PC-9 (cell line): Measurements from ENCODE around the gene CTNNAL1. TPM values are rescaled to one million over a fixed set of nuclear protein-coding genes. Genes with fewer than 3 reads are reported as not detected.

Experiments
- BruUV-seq: library from RNA; stranded (reverse); fragments of 400-500 nt; replicated peaks from 2 replicates; lab custom pipeline; 2021; lab: Mats Ljungman, UMichigan
- CTCF ChIA-PET: fragments of 300-600 bp; sonication (Branson Sonifier 250); formaldehyde crosslinking; loops from one replicate; lab custom pipeline; 2022; ENCODE audit warnings: antibody characterized with exemption; lab: Charles Lee
- POLR2A ChIA-PET: fragments of 300-600 bp; sonication (Branson Sonifier 250); formaldehyde crosslinking; loops from one replicate; lab custom pipeline; 2022; ENCODE audit warnings: antibody characterized with exemption; ENCODE audit not compliant: unreplicated experiment; lab: Charles Lee
- DNase-seq, 2 experiments: peaks; one replicate each; pipeline versions ENCODE4 v3.0.0 to v3.0.0-alpha.2; 2015 to 2022; ENCODE audit warnings: mixed read lengths in 1 of 2
- H2AFZ ChIP-seq: fragments of 200-600 bp; sonication (generic); 2 replicates; pipeline ENCODE4 v1.8.1; 2017; ENCODE audit warnings: antibody characterized with exemption
- H3F3A ChIP-seq: fragments of 200-600 bp; sonication (generic); 2 replicates; pipeline ENCODE4 v1.8.1; 2017; ENCODE audit warnings: antibody characterized with exemption, mild to moderate bottlenecking, low read depth; ENCODE audit not compliant: insufficient read depth
- H3K27ac ChIP-seq: fragments of 200-600 bp; sonication (generic); 2 replicates; pipeline ENCODE4 v1.6.1; 2016; ENCODE audit warnings: mixed run types
- H3K27me3 ChIP-seq: fragments of 200-600 bp; sonication (generic); 2 replicates; pipeline ENCODE4 v1.6.1; 2016; ENCODE audit warnings: low read depth, mixed run types; ENCODE audit not compliant: insufficient read depth
- H3K36me3 ChIP-seq: fragments of 200-600 bp; sonication (generic); 2 replicates; pipeline ENCODE4 v1.6.1; 2016; ENCODE audit warnings: low read depth, mixed run types
- H3K4me1 ChIP-seq: fragments of 200-600 bp; sonication (generic); replicated peaks from 2 replicates; pipeline ENCODE4 v1.6.1; 2016; ENCODE audit warnings: mixed run types; ENCODE audit not compliant: insufficient read depth
- H3K4me2 ChIP-seq: fragments of 200-600 bp; sonication (generic); 2 replicates; pipeline ENCODE4 v1.6.1; 2017; ENCODE audit warnings: mixed run types
- H3K4me3 ChIP-seq: fragments of 200-600 bp; sonication (generic); 2 replicates; pipeline ENCODE4 v1.6.1; 2016; ENCODE audit warnings: mixed run types
- H3K79me2 ChIP-seq: fragments of 200-600 bp; sonication (generic); 2 replicates; pipeline ENCODE4 v1.6.1; 2017; ENCODE audit warnings: low read depth, mixed run types
- H3K9me2 ChIP-seq: fragments of 200-600 bp; sonication (generic); 2 replicates; pipeline ENCODE4 v1.8.1; 2017; ENCODE audit warnings: mild to moderate bottlenecking; ENCODE audit not compliant: insufficient read depth
- H3K9me3 ChIP-seq: fragments of 200-600 bp; sonication (generic); 2 replicates; pipeline ENCODE4 v1.8.1; 2016; ENCODE audit warnings: low read depth; ENCODE audit not compliant: insufficient read depth
- H4K20me1 ChIP-seq: fragments of 200-600 bp; sonication (generic); 2 replicates; pipeline ENCODE4 v1.8.1; 2017; ENCODE audit not compliant: insufficient read depth
- CTCF ChIP-seq: fragments of 200-600 bp; sonication (generic); conservative IDR thresholded peaks from 2 replicates; pipeline ENCODE4 v1.6.1; 2017; ENCODE audit warnings: mixed run types, antibody characterized with exemption, mild to moderate bottlenecking, moderate library complexity
- EZH2 ChIP-seq: fragments of 200-600 bp; sonication (generic); IDR thresholded peaks from 2 replicates; pipeline ENCODE4 v1.8.0; 2017; ENCODE audit warnings: antibody characterized with exemption, low read depth
- intact Hi-C: fragments of 100-400 bp; cut with micrococcal nuclease; formaldehyde crosslinking; loops from one replicate; pipeline ENCODE4 v1.10.0; 2022; ENCODE audit not compliant: unreplicated experiment
- total RNA-seq: library from RNA; stranded (reverse); gene quantifications from 2 replicates; pipeline ENCODE4 v1.2.3, GENCODE V29; 2021

The CTNNAL1 gene
- total RNA-seq, 1 experiment from 2014 or later: 71.3 TPM

GRCh38 chr9:109043578-109043977 lies 30.3 kb upstream of the CTNNAL1 start:
- POLR2A ChIA-PET: no interaction called here
- H3K27ac ChIP-seq: no peak overlapping the region
- H3F3A ChIP-seq: peaks cover 27% of the 10 kb centered on the region; the same call in 1 of the 2 replicates
- no peaks in the 10 kb centered on the region for H3K27me3 ChIP-seq
- intact Hi-C loops: no loop called here
- no peak overlapping the region for H2AFZ ChIP-seq
- peaks cover 24% of the 10 kb centered on the region for H3K4me1 ChIP-seq
- H3K9me3 ChIP-seq: no peaks in the 10 kb centered on the region
- BruUV-seq: no TSS peak
- peaks cover 66% of the 10 kb centered on the region for H3K36me3 ChIP-seq
- no peaks in the 10 kb centered on the region for H4K20me1 ChIP-seq
- peaks cover 5% of the 10 kb centered on the region; the same call in 1 of the 2 replicates for H3K79me2 ChIP-seq
- CTCF ChIA-PET: interaction anchor here (0.5 to 0.7 kb wide), 3 partner anchors 12 to 92 kb away, joined by 3 to 11 read pairs (median 4); no protein-coding TSS in a partner anchor
- DNase-seq: no peak
- H3K4me2 ChIP-seq: no peak overlapping the region
- H3K4me3 ChIP-seq: no peak overlapping the region
- H3K9me2 ChIP-seq: no peaks in the 10 kb centered on the region
- TF ChIP-seq CTCF: no peak
- TF ChIP-seq EZH2: no peak

GRCh38 chr9:109040571-109040970 lies 27.3 kb upstream of the CTNNAL1 start:
- H2AFZ ChIP-seq: no peak overlapping the region
- no peak for DNase-seq
- no peaks in the 10 kb centered on the region for H4K20me1 ChIP-seq
- intact Hi-C loops: no loop called here
- ChIA-PET CTCF (no interaction called here), POLR2A (no interaction called here)
- H3F3A ChIP-seq: peaks cover 55% of the 10 kb centered on the region
- TF ChIP-seq EZH2 (no peak), CTCF (no peak)
- H3K4me3 ChIP-seq: no peak overlapping the region
- no TSS peak for BruUV-seq
- H3K27me3 ChIP-seq: no peaks in the 10 kb centered on the region
- peaks cover 50% of the 10 kb centered on the region for H3K36me3 ChIP-seq
- H3K79me2 ChIP-seq: peaks cover 18% of the 10 kb centered on the region; the same call in 1 of the 2 replicates
- no peaks in the 10 kb centered on the region for H3K9me2 ChIP-seq
- H3K27ac ChIP-seq: no peak overlapping the region
- peaks cover 52% of the 10 kb centered on the region for H3K4me1 ChIP-seq
- no peak overlapping the region for H3K4me2 ChIP-seq
- H3K9me3 ChIP-seq: no peaks in the 10 kb centered on the region

- H3K4me3 ChIP-seq: no peak overlapping the region
- intact Hi-C loops: loop anchor here (10.0 kb wide), 1 partner anchor 285 kb away; the partner anchor contains the start of gene EPB41L4B
- H3K79me2 ChIP-seq: peaks cover 22% of the 10 kb centered on the region; the same call in 1 of the 2 replicates
- peak overlapping the region; percentile 20; the same call in 1 of the 2 replicates for H3K4me2 ChIP-seq
- no peak for DNase-seq
- no peak overlapping the region for H2AFZ ChIP-seq
- H4K20me1 ChIP-seq: no peaks in the 10 kb centered on the region
- ChIA-PET CTCF (no interaction called here), POLR2A (interaction anchor here (0.6 kb wide), 1 partner anchor 113 kb away, joined by 6 read pairs; no protein-coding TSS in a partner anchor)
- TF ChIP-seq EZH2: no peak
- no peak for TF ChIP-seq CTCF
- no peaks in the 10 kb centered on the region for H3K9me3 ChIP-seq
- H3K36me3 ChIP-seq: peaks cover 50% of the 10 kb centered on the region
- H3K27ac ChIP-seq: peak overlapping the region; percentile 63; the same call in 1 of the 2 replicates
- H3K4me1 ChIP-seq: peaks cover 62% of the 10 kb centered on the region
- H3K9me2 ChIP-seq: no peaks in the 10 kb centered on the region
- BruUV-seq: no TSS peak
- peaks cover 65% of the 10 kb centered on the region for H3F3A ChIP-seq
- no peaks in the 10 kb centered on the region for H3K27me3 ChIP-seq
Measured at GRCh38 chr9:109039539-109039938, 26.2 kb upstream of the CTNNAL1 start.
